ENCODE results near the gene CLNK.
"Not testable (repeated sequence)": the region's sequence is repeated elsewhere in the genome, so short reads cannot be mapped to it uniquely, and the experiment has no call there.

CLNK gene

GRCh38 chr4:10656988-10657387, 27.6 kb downstream of the CLNK start:
- DNase-seq = no peak

GRCh38 chr4:10656420-10656819, 28.1 kb downstream of the CLNK start:
- DNase-seq = no peak

- no peak for DNase-seq
These were observed 28.6 kb downstream of the CLNK start for GRCh38 chr4:10655968-10656367.

GRCh38 chr4:10648479-10648878, 36.1 kb downstream of the CLNK start:
- DNase-seq = no peak

- no peak for DNase-seq
These were observed 36.7 kb downstream of the CLNK start for GRCh38 chr4:10647846-10648245.

GRCh38 chr4:10643600-10644425, 40.8 kb downstream of the CLNK start:
- no peak for DNase-seq

- no peak for DNase-seq
These were observed 43.9 kb downstream of the CLNK start for GRCh38 chr4:10640561-10641201.

GRCh38 chr4:10639664-10640063, 44.9 kb downstream of the CLNK start:
- DNase-seq = no peak

- DNase-seq = no peak
These were observed 45.5 kb downstream of the CLNK start for GRCh38 chr4:10639100-10639499.

- DNase-seq = no peak
These were observed 49.5 kb downstream of the CLNK start for GRCh38 chr4:10635091-10635490.

GRCh38 chr4:10629394-10629793, 55.2 kb downstream of the CLNK start:
- no peak for DNase-seq

GRCh38 chr4:10625131-10625530, 59.4 kb downstream of the CLNK start:
- DNase-seq = peak; percentile 43

- no peak for DNase-seq
These were observed 60.7 kb downstream of the CLNK start for GRCh38 chr4:10623862-10624261.

- DNase-seq = no peak
These were observed 61.3 kb downstream of the CLNK start for GRCh38 chr4:10623241-10623640.

- no peak for DNase-seq
These were observed 61.8 kb downstream of the CLNK start for GRCh38 chr4:10622728-10623127.

- DNase-seq = no peak
These were observed 63.6 kb downstream of the CLNK start for GRCh38 chr4:10620935-10621488.

GRCh38 chr4:10619855-10620254, 64.7 kb downstream of the CLNK start:
- DNase-seq = no peak

- peak; percentile 69 for DNase-seq
These were observed 65.3 kb downstream of the CLNK start for GRCh38 chr4:10619220-10619619.

- not testable (repeated sequence) for DNase-seq
These were observed 69.6 kb downstream of the CLNK start for GRCh38 chr4:10614926-10615325.

GRCh38 chr4:10613926-10614478, 70.6 kb downstream of the CLNK start:
- no peak for DNase-seq

- DNase-seq = no peak
These were observed 72.1 kb downstream of the CLNK start for GRCh38 chr4:10612476-10612875.

GRCh38 chr4:10611673-10612072, 72.9 kb downstream of the CLNK start:
- no peak for DNase-seq

GRCh38 chr4:10608501-10609219, 75.9 kb downstream of the CLNK start:
- DNase-seq = no peak

Data from NCI-H1417 treated with DMSO at 0.1 percent for 48 hours (cell line).